ENCODE data around the gene TCP11. TPM values are rescaled to one million over a fixed set of nuclear protein-coding genes. Genes with fewer than 3 reads are reported as not detected.

The TCP11 gene
- total RNA-seq, 1 experiment from 2014 or later: not detected

- no peak for DNase-seq (ENCODE audit: low read depth)
Measured at GRCh38 chr6:35082046-35082732, 59.0 kb downstream of the TCP11 start.

DNA sequence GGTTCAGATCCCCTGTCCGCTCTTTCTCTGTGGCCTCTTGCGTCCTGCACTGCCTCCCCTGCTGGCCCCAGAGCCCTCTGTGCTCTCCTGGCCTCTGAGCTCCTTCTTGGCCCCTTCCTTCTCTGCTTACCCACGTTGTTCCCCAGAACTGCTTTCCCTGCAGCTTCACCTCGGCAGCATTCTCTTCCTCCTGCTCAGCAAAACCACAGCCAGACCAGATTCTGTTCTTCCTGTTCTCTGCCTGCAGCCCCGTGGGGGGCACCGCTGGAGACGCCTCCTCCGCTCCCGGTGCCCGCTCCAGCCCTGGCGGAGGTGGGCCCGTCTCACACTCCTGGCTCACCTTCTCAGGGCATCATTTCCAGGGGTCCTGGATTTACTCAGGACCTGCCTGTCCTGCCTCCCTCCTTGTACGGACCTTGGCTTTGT lies 59.7 kb downstream of the TCP11 start:
- peak; percentile 9 for DNase-seq (ENCODE audit: low read depth)

GRCh38 chr6:35080821-35081425 lies 60.2 kb downstream of the TCP11 start:
- no peak for DNase-seq (ENCODE audit: low read depth)

GRCh38 chr6:35080016-35080680 lies 61.0 kb downstream of the TCP11 start:
- DNase-seq (ENCODE audit: low read depth): no peak

DNA sequence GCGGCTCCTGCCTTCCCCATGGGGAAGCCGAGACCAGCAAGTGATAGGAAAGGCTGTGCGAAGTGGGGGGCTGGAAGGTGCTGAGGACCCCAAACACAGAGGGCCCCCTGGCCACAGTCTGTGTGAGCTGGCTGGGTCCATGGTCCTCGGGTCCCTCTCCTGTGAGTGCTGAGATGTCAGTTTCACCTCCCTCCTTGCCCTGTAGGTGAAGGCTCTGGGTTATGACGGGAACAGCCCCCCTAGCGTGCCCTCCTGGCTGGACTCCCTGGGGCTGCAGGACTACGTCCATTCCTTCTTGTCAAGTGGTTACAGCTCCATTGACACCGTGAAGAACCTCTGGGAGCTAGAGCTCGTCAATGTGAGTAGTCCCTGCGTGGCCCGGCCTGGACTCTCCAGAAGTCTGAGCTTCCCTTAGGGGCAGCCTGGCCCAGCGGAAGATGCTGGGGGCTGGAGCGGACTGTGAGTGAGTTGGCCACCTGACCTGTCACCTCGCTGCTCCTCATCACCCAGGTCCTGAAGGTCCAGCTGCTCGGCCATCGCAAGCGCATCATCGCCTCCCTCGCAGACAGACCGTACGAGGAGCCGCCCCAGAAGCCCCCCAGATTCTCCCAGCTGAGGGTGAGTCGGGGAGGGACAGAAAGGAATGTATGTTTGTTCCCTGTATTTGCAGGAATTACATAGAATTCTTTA lies 61.7 kb downstream of the TCP11 start:
- DNase-seq (ENCODE audit: low read depth): no peak

DNA sequence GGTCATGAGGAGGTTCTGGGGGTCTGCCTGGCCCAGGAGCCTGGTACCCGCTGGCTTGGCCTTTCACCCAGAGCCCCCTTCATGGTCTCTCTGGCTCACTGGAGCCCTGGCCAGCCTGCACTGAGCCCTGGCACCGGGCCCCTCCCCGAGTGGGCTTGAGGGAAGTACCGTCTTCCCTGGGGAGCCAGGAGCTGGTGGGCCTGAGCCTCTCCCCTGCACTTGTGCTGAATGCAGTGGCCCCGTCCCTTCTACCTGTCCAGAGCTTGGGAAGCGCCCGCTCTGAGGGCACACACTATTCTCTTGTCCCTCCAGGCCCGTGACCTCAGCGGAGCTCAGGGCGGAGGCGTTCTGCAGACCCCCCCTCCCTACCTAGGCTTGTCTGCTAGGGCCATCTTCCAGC lies 62.2 kb downstream of the TCP11 start:
- DNase-seq (ENCODE audit: low read depth): no peak

DNA sequence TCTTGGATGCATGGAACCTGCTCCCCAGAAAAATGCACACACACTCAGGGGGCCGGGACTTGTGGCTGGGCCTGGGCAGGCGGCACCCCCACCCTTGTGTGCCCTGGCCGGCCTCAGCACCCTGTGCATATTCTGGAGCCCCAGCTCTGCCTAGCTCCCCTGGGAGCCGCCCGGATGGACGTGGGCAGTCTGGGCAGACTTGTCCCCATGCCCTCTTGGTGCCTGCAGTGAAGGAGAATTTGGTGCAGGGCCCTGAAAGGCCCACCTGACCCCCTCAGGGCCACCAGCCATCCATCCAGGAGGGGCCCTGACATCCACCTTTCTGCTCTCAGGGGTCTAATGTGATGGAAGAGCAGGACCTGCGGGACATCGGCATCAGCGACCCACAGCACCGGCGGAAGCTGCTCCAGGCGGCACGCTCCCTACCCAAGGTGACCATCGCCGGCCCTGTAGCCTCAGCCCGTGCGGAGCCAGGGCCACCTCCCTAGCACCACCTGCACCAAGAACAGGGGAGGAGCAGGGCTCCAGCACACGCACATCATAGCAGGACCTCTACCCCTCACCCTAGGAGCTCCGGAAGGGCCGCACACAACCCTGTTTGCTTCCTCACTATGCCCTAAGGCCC lies 62.8 kb downstream of the TCP11 start:
- no peak for DNase-seq (ENCODE audit: low read depth)

GRCh38 chr6:35077713-35078105 lies 63.4 kb downstream of the TCP11 start:
- no peak for DNase-seq (ENCODE audit: low read depth)

GRCh38 chr6:35076997-35077712 lies 64.0 kb downstream of the TCP11 start:
- no peak for DNase-seq (ENCODE audit: low read depth)

DNA sequence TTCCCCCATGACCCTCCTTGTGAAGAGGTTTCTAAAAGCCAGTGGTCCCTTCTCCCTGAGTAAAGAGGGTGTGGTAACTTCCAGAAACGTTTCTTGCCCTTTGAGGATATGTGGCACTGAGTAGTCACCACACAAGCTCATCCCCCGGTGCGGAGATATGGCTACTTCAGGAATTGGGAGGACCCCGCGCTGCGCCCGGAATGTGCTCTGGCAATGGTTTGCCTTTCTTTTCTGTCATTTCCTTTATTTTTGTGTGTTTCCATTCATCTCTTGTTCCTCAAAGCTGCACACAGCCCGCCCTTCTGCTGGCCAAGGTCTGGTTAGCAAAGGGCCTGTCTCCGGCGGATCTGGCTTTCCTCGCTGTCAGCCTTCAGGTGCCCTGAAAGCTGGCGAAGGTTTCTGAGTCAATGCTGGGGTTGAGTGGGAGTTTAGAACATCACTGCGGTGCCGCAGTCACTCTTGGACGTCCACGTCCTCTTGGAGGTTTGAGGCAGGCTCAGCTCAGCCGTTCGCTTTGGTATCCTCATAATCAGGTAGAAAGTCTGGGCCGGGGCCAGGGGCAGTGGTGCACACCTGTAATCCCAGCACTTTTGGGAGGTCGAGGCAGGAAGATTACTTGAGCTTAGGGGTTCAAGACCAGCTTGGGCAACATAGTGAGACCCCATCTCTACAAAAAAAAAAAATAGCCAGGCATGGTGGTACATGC lies 67.2 kb downstream of the TCP11 start:
- no peak for DNase-seq (ENCODE audit: low read depth)

- DNase-seq (ENCODE audit: low read depth): no peak
Measured at GRCh38 chr6:35073211-35073610, 67.9 kb downstream of the TCP11 start.

DNA sequence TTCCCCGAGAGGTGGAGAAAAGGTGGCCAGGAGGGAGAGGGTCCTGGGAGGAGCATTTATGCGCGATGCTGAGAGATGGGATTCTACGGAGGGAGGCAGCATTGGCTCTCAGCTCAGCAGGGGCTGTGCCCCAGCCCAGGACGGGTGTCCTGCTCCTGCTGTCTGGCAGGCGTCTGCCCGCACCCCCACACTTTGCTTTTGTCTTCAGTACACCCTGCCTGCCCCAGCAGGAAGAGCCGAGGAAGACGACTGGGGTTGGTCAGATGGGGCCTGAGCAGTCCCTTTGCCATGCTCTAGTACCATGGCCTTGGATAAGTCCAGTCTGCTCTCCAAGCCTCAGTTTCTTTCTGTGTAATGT lies 68.5 kb downstream of the TCP11 start:
- DNase-seq (ENCODE audit: low read depth): no peak

DNA sequence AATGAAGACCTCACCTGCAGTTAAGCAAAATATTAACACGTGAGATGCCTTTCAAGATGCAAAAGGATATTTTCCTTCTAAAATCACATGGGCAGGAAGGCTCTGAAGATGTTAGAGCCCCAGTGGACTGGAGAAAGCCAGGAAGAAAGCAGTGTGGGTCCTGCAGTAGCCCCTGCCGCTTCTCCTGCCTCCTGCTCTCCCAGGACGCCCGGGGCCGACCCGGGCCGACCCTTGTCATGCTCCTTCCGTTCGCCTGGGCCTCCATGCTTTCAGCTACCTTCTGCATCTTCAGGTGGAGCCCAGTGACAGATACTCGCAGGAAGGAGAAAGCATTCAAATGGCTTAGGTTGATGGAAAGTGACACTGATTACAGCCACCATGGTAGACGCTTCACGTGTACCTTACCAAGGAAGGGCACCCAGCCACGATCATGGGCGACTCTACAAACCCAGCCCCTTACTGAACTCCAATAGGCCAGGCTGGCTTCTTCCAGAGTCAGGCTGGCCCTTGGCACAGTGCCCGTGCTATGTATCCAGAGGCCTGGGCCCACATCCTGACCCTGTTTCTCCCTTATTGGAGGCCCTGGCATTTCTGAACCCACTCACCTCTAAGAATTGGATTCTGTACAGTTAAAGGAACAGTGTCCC lies 69.0 kb downstream of the TCP11 start:
- DNase-seq (ENCODE audit: low read depth): no peak

DNA sequence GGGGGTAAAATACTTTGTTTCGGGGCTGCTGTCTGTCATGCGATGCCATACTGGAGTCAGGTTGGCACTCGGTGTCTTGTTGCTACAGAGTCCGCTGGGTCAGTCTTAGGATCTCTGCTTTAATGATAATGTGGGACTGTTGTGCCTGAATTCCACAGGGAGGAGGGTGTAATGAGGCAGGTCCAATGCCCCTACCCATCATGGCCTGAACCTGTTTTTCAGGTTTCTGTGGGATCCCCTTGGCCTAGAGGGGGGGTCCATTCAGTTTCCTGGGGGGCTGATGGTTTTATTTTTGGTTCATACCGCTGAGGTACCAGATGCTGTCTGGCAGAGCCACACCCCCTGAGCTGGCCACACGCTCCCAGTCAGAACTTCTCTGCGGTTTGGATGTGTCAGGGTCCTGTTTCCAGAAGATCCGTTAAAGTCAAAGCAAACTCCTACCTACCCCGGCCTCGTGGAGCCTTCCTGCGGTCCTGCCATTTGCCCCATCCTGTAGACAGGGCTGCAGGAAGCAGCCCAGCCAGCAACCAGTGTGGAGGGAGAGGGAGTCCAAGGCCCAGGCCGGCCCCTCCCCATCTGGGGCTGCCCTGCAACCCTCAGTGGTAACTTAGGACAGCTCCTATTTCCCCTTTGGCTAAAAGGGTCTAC lies 69.7 kb downstream of the TCP11 start:
- DNase-seq (ENCODE audit: low read depth): no peak

GRCh38 chr6:35070111-35070510 lies 71.0 kb downstream of the TCP11 start:
- DNase-seq (ENCODE audit: low read depth): no peak

- no peak for DNase-seq (ENCODE audit: low read depth)
Measured at GRCh38 chr6:35069262-35069661, 71.9 kb downstream of the TCP11 start.

DNA sequence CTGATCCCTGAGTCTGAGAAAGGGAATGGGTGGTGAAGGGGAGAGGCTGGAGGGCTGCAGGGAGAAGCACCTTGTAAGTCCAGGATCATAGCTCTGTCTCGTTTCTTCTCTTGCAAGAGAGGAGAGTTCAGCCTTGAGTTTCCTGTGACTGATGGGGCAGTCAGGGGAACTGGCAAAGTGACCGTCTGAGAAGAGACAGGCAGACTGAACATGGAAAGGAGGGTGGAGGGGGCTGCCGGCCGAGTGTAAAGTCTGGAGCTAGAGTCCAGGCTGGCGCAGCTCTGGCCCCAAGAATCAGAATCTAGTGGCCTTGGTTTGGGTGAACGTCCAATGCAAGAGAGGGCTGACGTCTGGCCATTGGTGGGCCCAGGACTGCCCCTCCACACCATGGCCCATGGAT lies 72.5 kb downstream of the TCP11 start:
- no peak for DNase-seq (ENCODE audit: low read depth)

- no peak for DNase-seq (ENCODE audit: low read depth)
Measured at GRCh38 chr6:35068206-35068605, 72.9 kb downstream of the TCP11 start.

Measured in HT1080 (cell line).